DOHH2 (cell line): Measurements from ENCODE around the gene BDNF.

Experiments
- CTCF ChIP-seq: fragments of 200-600 bp; sonication (generic); IDR thresholded peaks from one replicate; pipeline ENCODE4 v1.5.1; 2014; ENCODE audit warnings: antibody characterized with exemption, mild to moderate bottlenecking, low read depth, low read length; ENCODE audit not compliant: poor library complexity, severe bottlenecking
- EZH2phosphoT487 ChIP-seq: fragments of 200-600 bp; sonication (generic); IDR thresholded peaks from 2 replicates; pipeline ENCODE4 v1.6.1; 2017; ENCODE audit warnings: borderline replicate concordance, mild to moderate bottlenecking, antibody characterized with exemption, low read length, moderate library complexity, mixed read lengths

- TF ChIP-seq CTCF (no peak), EZH2phosphoT487 (no peak)
Measured at GRCh38 chr11:27697679-27698275, 2.5 kb downstream of the BDNF start.
